HG03575 (cell line): ENCODE measurements around the gene FBXL14.

Experiments
- ATAC-seq: cut with Tn5 transposase; IDR thresholded peaks from one replicate; pipeline ENCODE4 v1.9.1; 2021; ENCODE audit not compliant: unreplicated experiment, insufficient number of reproducible peaks, low FRiP score; ENCODE audit errors: extremely low read depth

FBXL14 gene

GRCh38 chr12:1527789-1528188, 66.6 kb downstream of the FBXL14 start:
- no peak for ATAC-seq

- no peak for ATAC-seq
Measured at GRCh38 chr12:1525858-1526257, 68.5 kb downstream of the FBXL14 start.

DNA sequence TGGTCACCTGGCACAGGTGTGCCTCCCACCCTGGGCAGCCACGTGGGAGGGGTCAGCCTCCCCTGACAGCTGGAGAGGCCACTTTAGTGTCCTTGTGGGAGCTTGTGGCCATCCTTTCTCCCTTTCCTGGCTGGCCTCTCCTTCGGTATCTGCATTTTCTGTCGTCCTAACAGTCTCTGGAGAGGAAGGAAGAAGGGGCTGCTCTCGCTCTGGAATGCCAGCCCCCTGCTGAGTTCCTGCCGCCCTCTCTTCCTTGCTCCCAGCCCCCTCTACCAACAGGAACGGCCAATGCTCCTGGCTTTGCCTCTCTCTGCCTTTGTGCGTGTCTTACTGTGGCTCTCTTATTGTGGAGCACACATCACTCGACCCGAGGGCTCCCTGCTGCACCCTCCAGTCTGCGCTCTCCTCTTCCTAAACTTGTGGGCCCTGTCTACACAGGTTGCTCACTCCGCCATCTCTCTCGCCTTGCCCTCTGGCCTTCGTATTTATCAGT, 70.8 kb downstream of the FBXL14 start:
- ATAC-seq = no peak

GRCh38 chr12:1523046-1523445, 71.3 kb downstream of the FBXL14 start:
- no peak for ATAC-seq

- no peak for ATAC-seq
Measured at GRCh38 chr12:1519642-1520041, 74.7 kb downstream of the FBXL14 start.

- no peak for ATAC-seq
Measured at GRCh38 chr12:1518591-1519516, 75.5 kb downstream of the FBXL14 start.

- no peak for ATAC-seq
Measured at GRCh38 chr12:1517734-1518525, 76.5 kb downstream of the FBXL14 start.

DNA sequence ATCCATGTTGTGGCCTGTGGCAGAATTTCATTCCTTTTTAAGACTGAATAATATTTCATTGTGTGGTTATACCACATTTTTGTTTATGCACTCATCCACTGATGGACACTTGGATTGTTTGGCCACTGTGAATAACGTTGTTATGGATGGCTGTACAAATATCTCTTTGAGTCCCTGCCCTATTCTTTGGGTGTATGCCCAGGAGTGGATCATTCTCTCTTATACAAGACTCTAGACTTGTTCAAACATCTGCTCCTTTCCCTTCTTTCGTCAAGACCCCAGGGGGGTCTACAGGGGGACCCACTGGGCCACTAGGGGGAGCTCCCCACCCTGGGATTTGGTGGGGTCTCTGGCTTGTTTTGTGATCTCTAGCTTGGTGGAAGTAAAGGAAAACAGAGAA, 77.4 kb downstream of the FBXL14 start:
- ATAC-seq = no peak
